HepG2 (cell line): Measurements from ENCODE around the gene NYAP1. TPM values are rescaled to one million over a fixed set of nuclear protein-coding genes. Genes with fewer than 3 reads are reported as not detected.

Experiments
- ATAD3A ChIP-seq: sonication (generic); formaldehyde crosslinking; IDR thresholded peaks from 2 replicates; pipeline ENCODE4 v1.4.0; 2020; ENCODE audit warnings: missing genetic modification reagents
- ATF5 ChIP-seq: sonication (generic); formaldehyde crosslinking; IDR thresholded peaks from 2 replicates; pipeline ENCODE4 v1.4.0; 2020; ENCODE audit warnings: mild to moderate bottlenecking, low read depth, missing genetic modification reagents
- CEBPB ChIP-seq: IDR thresholded peaks from 2 replicates; pipeline ENCODE4 v1.6.1; 2011; ENCODE audit warnings: low read depth, low read length, improper control_type of control experiment, borderline replicate concordance
- FLYWCH1 ChIP-seq: sonication (generic); formaldehyde crosslinking; IDR thresholded peaks from 2 replicates; pipeline ENCODE4 v1.8.1; 2023; ENCODE audit warnings: mild to moderate bottlenecking, missing genetic modification reagents
- LCORL ChIP-seq, 2 experiments: fragments of 450-650 bp in 1 of 2; sonication (generic) in 1 of 2; formaldehyde crosslinking in 1 of 2; IDR thresholded peaks; 2 replicates each; pipeline versions ENCODE4 v1.5.0 to v1.6.1; 2017 to 2020; ENCODE audit warnings: antibody characterized with exemption in 1 of 2, missing genetic modification reagents in 1 of 2
- MAF1 ChIP-seq: sonication (generic); formaldehyde crosslinking; IDR thresholded peaks from 2 replicates; pipeline ENCODE4 v1.5.0; 2020; ENCODE audit warnings: missing genetic modification reagents, borderline replicate concordance
- MYC ChIP-seq: sonication (generic); formaldehyde crosslinking; IDR thresholded peaks from 2 replicates; pipeline ENCODE4 v1.9.0; 2021; ENCODE audit warnings: missing genetic modification reagents, borderline replicate concordance
- NFIC ChIP-seq: IDR thresholded peaks from 2 replicates; pipeline ENCODE4 v1.6.1; 2012; ENCODE audit warnings: mild to moderate bottlenecking, low read length, inconsistent platforms
- NR3C1 ChIP-seq: sonication (generic); formaldehyde crosslinking; IDR thresholded peaks from 2 replicates; pipeline ENCODE4 v1.4.0; 2020; ENCODE audit warnings: missing genetic modification reagents
- WIZ ChIP-seq: sonication (generic); formaldehyde crosslinking; IDR thresholded peaks from 2 replicates; pipeline ENCODE4 v1.5.1; 2020; ENCODE audit warnings: mild to moderate bottlenecking, missing genetic modification reagents
- ZBTB39 ChIP-seq: sonication (generic); formaldehyde crosslinking; IDR thresholded peaks from 2 replicates; pipeline ENCODE4 v1.5.0; 2020; ENCODE audit warnings: missing genetic modification reagents
- ZMAT3 ChIP-seq: sonication (generic); formaldehyde crosslinking; conservative IDR thresholded peaks from 2 replicates; pipeline ENCODE4 v1.7.0; 2021; ENCODE audit warnings: missing genetic modification reagents
- ZNF160 ChIP-seq: sonication (generic); formaldehyde crosslinking; IDR thresholded peaks from 2 replicates; pipeline ENCODE4 v1.8.0; 2022; ENCODE audit warnings: mild to moderate bottlenecking, inconsistent platforms, missing genetic modification reagents
- ZNF232 ChIP-seq: sonication (generic); formaldehyde crosslinking; IDR thresholded peaks from 2 replicates; pipeline ENCODE4 v1.4.0; 2020; ENCODE audit warnings: missing genetic modification reagents, borderline replicate concordance
- ZNF256 ChIP-seq: sonication (generic); formaldehyde crosslinking; conservative IDR thresholded peaks from 2 replicates; pipeline ENCODE4 v1.4.0; 2020; ENCODE audit warnings: missing genetic modification reagents
- ZNF264 ChIP-seq: sonication (generic); formaldehyde crosslinking; IDR thresholded peaks from 2 replicates; pipeline ENCODE4 v1.4.0; 2020; ENCODE audit warnings: missing genetic modification reagents
- ZNF570 ChIP-seq: sonication (generic); formaldehyde crosslinking; IDR thresholded peaks from 2 replicates; pipeline ENCODE4 v1.4.0; 2020; ENCODE audit warnings: mild to moderate bottlenecking, missing genetic modification reagents, borderline replicate concordance
- ZNF598 ChIP-seq: sonication (generic); formaldehyde crosslinking; IDR thresholded peaks from 2 replicates; pipeline ENCODE4 v1.5.1; 2020; ENCODE audit warnings: mild to moderate bottlenecking, missing genetic modification reagents, borderline replicate concordance
- polyA plus RNA-seq, 8 experiments: library from polyadenylated mRNA; depleted of rRNA in 3 of 8; stranded (reverse) in 7 of 8; unstranded in 1 of 8; fragments of >200 nt; fragmentation: Illumina TruSeq in 4 of 8; extraction: Trizol in 4 of 8; gene quantifications; 2 replicates each; pipeline versions ENCODE4 v1.2.1 to v1.2.3, GENCODE V29; 2011 to 2016; ENCODE audit warnings: low read depth in 4 of 8, missing spikeins in 1 of 8, mixed read lengths in 1 of 8; ENCODE audit not compliant: insufficient read depth in 1 of 8
- total RNA-seq, 5 experiments: library from RNA; depleted of rRNA; stranded (reverse); fragments of >200 nt; fragmentation: Illumina TruSeq; extraction: Trizol; gene quantifications; 2 replicates each; pipeline ENCODE4 v1.2.3, GENCODE V29; 2016; ENCODE audit warnings: low read depth in 1 of 5
- TF ChIP-seq, protein P1 (sequence below): sonication (generic); formaldehyde crosslinking; IDR thresholded peaks from one replicate; pipeline ENCODE4 v1.5.1; 2020; ENCODE audit warnings: mild to moderate bottlenecking, missing genetic modification reagents; ENCODE audit errors: not compliant biosample characterization

Gene NYAP1
- total and polyA plus RNA-seq, 2 of the 13 experiments (the other 11 are each of a cell fraction or from before 2014, with no cell fraction given), result 0.15 to 0.46 TPM

DNA sequence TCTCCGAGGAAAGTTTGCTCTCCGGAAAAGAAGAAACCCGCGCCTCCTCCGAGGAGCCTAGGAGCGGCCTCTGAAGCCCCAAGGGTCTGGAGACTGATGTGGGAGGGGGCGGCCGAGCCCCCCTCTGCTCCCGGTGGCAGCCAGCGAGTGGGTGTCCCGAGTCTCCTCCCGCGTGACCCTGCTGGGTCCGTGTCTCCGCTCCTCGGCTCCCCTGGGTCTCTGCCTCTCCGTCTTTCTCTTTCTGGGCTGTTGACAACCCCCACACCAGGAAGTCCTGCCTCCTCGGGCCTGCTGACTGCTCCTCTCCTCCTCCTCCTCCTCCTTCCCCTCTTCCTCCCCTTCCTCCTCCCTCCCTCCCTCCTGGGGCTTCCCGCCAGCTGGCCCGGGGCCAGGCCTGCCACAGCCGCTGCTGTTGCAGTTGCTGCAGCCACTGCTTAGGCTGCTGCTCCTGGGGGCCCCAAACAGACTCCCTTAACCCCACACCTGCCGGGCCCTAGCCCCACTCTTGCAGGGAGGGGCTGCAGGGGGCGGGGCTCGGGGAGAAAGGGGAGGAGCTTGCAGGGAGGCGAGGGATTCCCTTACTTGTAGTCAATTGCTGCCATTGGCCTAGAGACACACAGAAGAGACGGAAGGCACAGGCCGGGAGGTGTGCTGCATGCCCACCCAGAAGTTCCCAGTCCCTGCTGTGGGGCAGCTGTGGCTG, 4.6 kb upstream of the NYAP1 start, which contains the start of gene TSC22D4 (continued):
- TF ChIP-seq, protein P1, sequence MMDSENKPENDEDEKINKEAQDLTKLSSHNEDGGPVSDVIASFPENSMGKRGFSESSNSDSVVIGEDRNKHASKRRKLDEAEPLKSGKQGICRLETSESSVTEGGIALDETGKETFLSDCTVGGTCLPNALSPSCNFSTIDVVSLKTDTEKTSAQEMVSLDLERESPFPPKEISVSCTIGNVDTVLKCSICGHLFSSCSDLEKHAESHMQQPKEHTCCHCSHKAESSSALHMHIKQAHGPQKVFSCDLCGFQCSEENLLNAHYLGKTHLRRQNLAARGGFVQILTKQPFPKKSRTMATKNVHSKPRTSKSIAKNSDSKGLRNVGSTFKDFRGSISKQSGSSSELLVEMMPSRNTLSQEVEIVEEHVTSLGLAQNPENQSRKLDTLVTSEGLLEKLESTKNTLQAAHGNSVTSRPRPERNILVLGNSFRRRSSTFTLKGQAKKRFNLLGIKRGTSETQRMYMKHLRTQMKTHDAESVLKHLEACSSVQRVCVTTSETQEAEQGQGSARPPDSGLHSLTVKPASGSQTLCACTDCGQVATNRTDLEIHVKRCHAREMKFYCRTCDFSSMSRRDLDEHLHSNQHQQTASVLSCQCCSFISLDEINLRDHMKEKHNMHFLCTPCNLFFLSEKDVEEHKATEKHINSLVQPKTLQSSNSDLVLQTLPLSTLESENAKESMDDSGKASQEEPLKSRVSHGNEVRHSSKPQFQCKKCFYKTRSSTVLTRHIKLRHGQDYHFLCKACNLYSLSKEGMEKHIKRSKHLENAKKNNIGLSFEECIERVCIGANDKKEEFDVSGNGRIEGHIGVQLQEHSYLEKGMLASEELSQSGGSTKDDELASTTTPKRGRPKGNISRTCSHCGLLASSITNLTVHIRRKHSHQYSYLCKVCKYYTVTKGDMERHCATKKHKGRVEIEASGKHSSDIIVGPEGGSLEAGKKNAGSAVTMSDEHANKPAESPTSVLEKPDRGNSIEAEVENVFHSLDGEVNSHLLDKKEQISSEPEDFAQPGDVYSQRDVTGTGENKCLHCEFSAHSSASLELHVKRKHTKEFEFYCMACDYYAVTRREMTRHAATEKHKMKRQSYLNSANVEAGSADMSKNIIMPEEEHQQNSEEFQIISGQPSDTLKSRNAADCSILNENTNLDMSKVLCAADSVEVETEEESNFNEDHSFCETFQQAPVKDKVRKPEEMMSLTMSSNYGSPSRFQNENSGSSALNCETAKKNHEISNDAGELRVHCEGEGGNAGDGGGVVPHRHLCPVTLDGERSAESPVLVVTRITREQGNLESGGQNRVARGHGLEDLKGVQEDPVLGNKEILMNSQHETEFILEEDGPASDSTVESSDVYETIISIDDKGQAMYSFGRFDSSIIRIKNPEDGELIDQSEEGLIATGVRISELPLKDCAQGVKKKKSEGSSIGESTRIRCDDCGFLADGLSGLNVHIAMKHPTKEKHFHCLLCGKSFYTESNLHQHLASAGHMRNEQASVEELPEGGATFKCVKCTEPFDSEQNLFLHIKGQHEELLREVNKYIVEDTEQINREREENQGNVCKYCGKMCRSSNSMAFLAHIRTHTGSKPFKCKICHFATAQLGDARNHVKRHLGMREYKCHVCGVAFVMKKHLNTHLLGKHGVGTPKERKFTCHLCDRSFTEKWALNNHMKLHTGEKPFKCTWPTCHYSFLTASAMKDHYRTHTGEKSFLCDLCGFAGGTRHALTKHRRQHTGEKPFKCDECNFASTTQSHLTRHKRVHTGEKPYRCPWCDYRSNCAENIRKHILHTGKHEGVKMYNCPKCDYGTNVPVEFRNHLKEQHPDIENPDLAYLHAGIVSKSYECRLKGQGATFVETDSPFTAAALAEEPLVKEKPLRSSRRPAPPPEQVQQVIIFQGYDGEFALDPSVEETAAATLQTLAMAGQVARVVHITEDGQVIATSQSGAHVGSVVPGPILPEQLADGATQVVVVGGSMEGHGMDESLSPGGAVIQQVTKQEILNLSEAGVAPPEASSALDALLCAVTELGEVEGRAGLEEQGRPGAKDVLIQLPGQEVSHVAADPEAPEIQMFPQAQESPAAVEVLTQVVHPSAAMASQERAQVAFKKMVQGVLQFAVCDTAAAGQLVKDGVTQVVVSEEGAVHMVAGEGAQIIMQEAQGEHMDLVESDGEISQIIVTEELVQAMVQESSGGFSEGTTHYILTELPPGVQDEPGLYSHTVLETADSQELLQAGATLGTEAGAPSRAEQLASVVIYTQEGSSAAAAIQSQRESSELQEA, result no peak
- TF ChIP-seq ATAD3A (CRISPR knock-in tag), result no peak
- 0 out of 2 replicates have a peak, but pooled peaks have one; percentile 34 for TF ChIP-seq ZNF160 (CRISPR knock-in tag)
- TF ChIP-seq LCORL (IDR thresholded peaks at IDR 0.05), result 0 out of 2 replicates have a peak, but pooled peaks have one; percentile 49
- TF ChIP-seq LCORL (CRISPR knock-in tag; IDR thresholded peaks at IDR 0.05), result no peak
- TF ChIP-seq MAF1 (CRISPR knock-in tag), result 0 out of 2 replicates have a peak, but pooled peaks have one; percentile 69
- no peak for TF ChIP-seq ZNF256 (CRISPR knock-in tag)
- no peak for TF ChIP-seq ZNF570 (CRISPR knock-in tag)
- TF ChIP-seq CEBPB, result no peak
- 0 out of 2 replicates have a peak, but pooled peaks have one; percentile 51 for TF ChIP-seq NFIC
- no peak for TF ChIP-seq FLYWCH1
- TF ChIP-seq ATF5 (CRISPR knock-in tag), result no peak
- no peak for TF ChIP-seq NR3C1 (CRISPR knock-in tag)
- no peak for TF ChIP-seq ZBTB39 (CRISPR knock-in tag)
- TF ChIP-seq ZNF232, result no peak
- TF ChIP-seq ZNF264, result no peak; the same call in 1 of the 2 replicates
- peak; percentile 49; the same call in 1 of the 2 replicates for TF ChIP-seq MYC (CRISPR knock-in tag)
- TF ChIP-seq ZMAT3 (CRISPR knock-in tag), result no peak
- TF ChIP-seq ZNF598, result no peak
- TF ChIP-seq WIZ, result no peak
